Liver (tissue), 9 donors: ENCODE measurements around the gene RP9. TPM values are rescaled to one million over a fixed set of nuclear protein-coding genes. Genes with fewer than 3 reads are reported as not detected.

Source experiments
- DNase-seq: peaks from one replicate; pipeline ENCODE4 v3.0.0-alpha.2; 2017; ENCODE audit warnings: low spot score
- H3K27ac ChIP-seq, 2 donors: one replicate each; pipeline ENCODE4 v1.7.0; 2013; ENCODE audit warnings: inconsistent platforms in 2 of 2, low read length in 2 of 2, control low read depth in 1 of 2, low read depth in 1 of 2, mild to moderate bottlenecking in 1 of 2
- H3K27me3 ChIP-seq, 4 donors: one replicate each; pipeline versions ENCODE4 v1.6.1 to v1.7.0; 2013; ENCODE audit warnings: low read length in 3 of 4, inconsistent platforms in 1 of 4, mild to moderate bottlenecking in 1 of 4, moderate library complexity in 1 of 4; ENCODE audit not compliant: control insufficient read depth in 4 of 4, insufficient read depth in 4 of 4
- H3K36me3 ChIP-seq, 4 donors: one replicate each; pipeline versions ENCODE4 v1.6.1 to v1.7.0; 2013; ENCODE audit warnings: low read length in 3 of 4, mild to moderate bottlenecking in 3 of 4, low read depth in 1 of 4, moderate library complexity in 1 of 4; ENCODE audit not compliant: control insufficient read depth in 4 of 4, insufficient read depth in 3 of 4
- H3K4me1 ChIP-seq, 4 donors: one replicate each; pipeline versions ENCODE4 v1.6.1 to v1.7.0; 2013; ENCODE audit warnings: low read length in 3 of 4, mild to moderate bottlenecking in 3 of 4, moderate library complexity in 1 of 4; ENCODE audit not compliant: control insufficient read depth in 4 of 4, insufficient read depth in 4 of 4
- H3K4me3 ChIP-seq, 3 donors: one replicate each; pipeline versions ENCODE4 v1.6.1 to v1.7.0; 2013; ENCODE audit warnings: low read length in 3 of 3, control low read depth in 1 of 3, low read depth in 1 of 3, mild to moderate bottlenecking in 1 of 3
- H3K9ac ChIP-seq, 2 donors: one replicate each; pipeline ENCODE4 v1.7.0; 2013; ENCODE audit warnings: low read length in 2 of 2, mild to moderate bottlenecking in 2 of 2, moderate library complexity in 2 of 2, control low read depth in 1 of 2, low read depth in 1 of 2
- H3K9me3 ChIP-seq, 4 donors: one replicate each; pipeline versions ENCODE4 v1.6.1 to v1.7.0; 2013; ENCODE audit warnings: low read length in 3 of 4; ENCODE audit not compliant: control insufficient read depth in 4 of 4
- ATF3 ChIP-seq: IDR thresholded peaks from 2 replicates; pipeline ENCODE4 v1.6.1; 2016; ENCODE audit warnings: antibody characterized with exemption
- FOXA1 ChIP-seq: IDR thresholded peaks from 2 replicates; pipeline ENCODE4 v1.6.1; 2016; ENCODE audit warnings: antibody characterized with exemption
- GABPA ChIP-seq, 2 donors: IDR thresholded peaks in 1 of 2; conservative IDR thresholded peaks in 1 of 2; 2 replicates each; pipeline ENCODE4 v1.6.1; 2016; ENCODE audit warnings: antibody characterized with exemption in 2 of 2, mild to moderate bottlenecking in 1 of 2, moderate library complexity in 1 of 2
- HNF4G ChIP-seq: IDR thresholded peaks from 2 replicates; pipeline ENCODE4 v1.6.1; 2016; ENCODE audit warnings: antibody characterized with exemption
- JUND ChIP-seq, 2 donors: IDR thresholded peaks; 2 replicates each; pipeline ENCODE4 v1.6.1; 2016; ENCODE audit warnings: antibody characterized with exemption in 2 of 2
- MAX ChIP-seq: IDR thresholded peaks from 2 replicates; pipeline ENCODE4 v1.6.1; 2016; ENCODE audit warnings: antibody characterized with exemption
- RAD21 ChIP-seq, 2 donors: IDR thresholded peaks; 2 replicates each; pipeline ENCODE4 v1.6.1; 2016; ENCODE audit warnings: antibody characterized with exemption in 2 of 2, mild to moderate bottlenecking in 2 of 2
- REST ChIP-seq: IDR thresholded peaks from 2 replicates; pipeline ENCODE4 v1.6.1; 2016; ENCODE audit warnings: antibody characterized with exemption, mild to moderate bottlenecking
- SP1 ChIP-seq: IDR thresholded peaks from 2 replicates; pipeline ENCODE4 v1.6.1; 2018; ENCODE audit warnings: antibody characterized with exemption, mild to moderate bottlenecking
- TAF1 ChIP-seq: conservative IDR thresholded peaks from 2 replicates; pipeline ENCODE4 v1.6.1; 2016; ENCODE audit warnings: antibody characterized with exemption, mild to moderate bottlenecking
- YY1 ChIP-seq: IDR thresholded peaks from 2 replicates; pipeline ENCODE4 v1.6.1; 2016; ENCODE audit warnings: antibody characterized with exemption, mild to moderate bottlenecking
- ZBTB33 ChIP-seq: IDR thresholded peaks from 2 replicates; pipeline ENCODE4 v1.6.1; 2016; ENCODE audit warnings: antibody characterized with exemption
- WGBS: extraction: QIAGEN DNeasy Blood & Tissue Kit; methylation state at CpG from one replicate; pipeline ENCODE4 v1.1.7; 2013; 5-methylcytosine and 5-hydroxymethylcytosine counted together
- polyA plus RNA-seq, 2 donors: library from polyadenylated mRNA; stranded (reverse) in 1 of 2; unstranded in 1 of 2; fragments of 200-250 nt in 1 of 2; fragments of >200 nt in 1 of 2; fragmentation: Nextera tagmentation in 1 of 2; extraction: Ambion mirVana in 1 of 2; gene quantifications; one replicate each; pipeline versions ENCODE4 v1.2.1 to v1.2.3, GENCODE V29; 2013 to 2015
- total RNA-seq, 2 donors: library from RNA; depleted of rRNA; stranded (reverse); fragments of >200 nt; gene quantifications; one replicate each; pipeline ENCODE4 v1.2.3, GENCODE V29; 2014
- TF ChIP-seq, protein P1 (sequence below): fragments of 150-350 bp; IDR thresholded peaks from 2 replicates; pipeline ENCODE4 v1.5.1; 2017; ENCODE audit warnings: improper control_type of control experiment, low read depth, low read length; ENCODE audit not compliant: missing input control
- donor health status: healthy.
- donor health status: healthy.
- donor health status: healthy.
- donor health status: healthy.
- donor health status: healthy.

Gene RP9
- total and polyA plus RNA-seq, 4 donors: 3.3 to 7.7 (median 4.4) TPM

- 72% methylated on average over 3 of the region's 3 CpGs for WGBS
These were observed 2.4 kb upstream of the RP9 start for GRCh38 chr7:33111614-33112013.

DNA sequence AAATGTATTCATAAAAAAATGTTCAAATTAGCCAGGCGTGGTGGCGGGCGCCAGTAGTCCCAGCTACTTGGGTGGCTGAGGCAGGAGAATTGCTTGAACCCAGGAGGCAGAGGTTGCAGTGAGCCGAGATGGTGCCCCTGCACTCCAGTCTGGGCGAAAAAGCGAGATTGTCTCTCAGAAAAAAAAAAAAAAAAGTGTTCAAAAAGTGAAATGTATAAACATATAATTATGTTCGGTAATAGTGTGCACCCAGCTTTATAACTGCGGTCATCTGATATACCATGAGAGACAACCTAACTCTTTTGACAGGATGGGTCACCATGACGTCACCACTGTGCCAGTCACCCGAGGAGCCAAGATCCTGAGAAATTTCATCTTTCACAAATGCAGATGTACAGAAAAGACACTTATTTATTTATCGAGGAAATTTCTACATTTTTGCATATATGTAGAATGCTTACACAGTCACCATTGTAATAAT is 594 bp upstream of the RP9 start:
- no peak for DNase-seq
- WGBS: 34% methylated on average over 11 of the region's 11 CpGs
- Histone ChIP-seq H3K9me3 (no peaks in the 10 kb centered on the region), H3K9ac (no peak overlapping the region), H3K27me3 (no peaks in the 10 kb centered on the region), H3K4me3 (peak overlapping the region in 2 of 3 donors; percentile 62 to 99), H3K36me3 (no peaks in the 10 kb centered on the region), H3K27ac (no peak overlapping the region), H3K4me1 (peaks cover 6 to 24% (median 18%) of the 10 kb centered on the region in 4 donors)
- TF ChIP-seq SP1 (no peak), GABPA (IDR thresholded peaks at IDR 0.05 in 1 of 2, conservative IDR thresholded peaks at IDR 0.05 in 1 of 2) (no peak), FOXA1 (no peak), MAX (no peak), ZBTB33 (no peak), TAF1 (no peak), YY1 (no peak), ATF3 (no peak)

More at GRCh38 chr7:33111614-33112013, 2.4 kb upstream of the RP9 start:
- Histone ChIP-seq H3K9ac (no peak overlapping the region), H3K9me3 (no peaks in the 10 kb centered on the region), H3K4me3 (no peak overlapping the region), H3K4me1 (peaks cover 6 to 20% (median 15%) of the 10 kb centered on the region in 4 donors), H3K27ac (no peak overlapping the region), H3K36me3 (no peaks in the 10 kb centered on the region), H3K27me3 (no peaks in the 10 kb centered on the region)
- no peak for TF ChIP-seq GABPA (IDR thresholded peaks at IDR 0.05 in 1 of 2, conservative IDR thresholded peaks at IDR 0.05 in 1 of 2)
- TF ChIP-seq ATF3: no peak
- no peak for TF ChIP-seq REST
- TF ChIP-seq HNF4G: no peak
- TF ChIP-seq RAD21 (IDR thresholded peaks at IDR 0.05): no peak
- no peak for TF ChIP-seq JUND (IDR thresholded peaks at IDR 0.05)
- TF ChIP-seq SP1: no peak
- TF ChIP-seq, protein P1, sequence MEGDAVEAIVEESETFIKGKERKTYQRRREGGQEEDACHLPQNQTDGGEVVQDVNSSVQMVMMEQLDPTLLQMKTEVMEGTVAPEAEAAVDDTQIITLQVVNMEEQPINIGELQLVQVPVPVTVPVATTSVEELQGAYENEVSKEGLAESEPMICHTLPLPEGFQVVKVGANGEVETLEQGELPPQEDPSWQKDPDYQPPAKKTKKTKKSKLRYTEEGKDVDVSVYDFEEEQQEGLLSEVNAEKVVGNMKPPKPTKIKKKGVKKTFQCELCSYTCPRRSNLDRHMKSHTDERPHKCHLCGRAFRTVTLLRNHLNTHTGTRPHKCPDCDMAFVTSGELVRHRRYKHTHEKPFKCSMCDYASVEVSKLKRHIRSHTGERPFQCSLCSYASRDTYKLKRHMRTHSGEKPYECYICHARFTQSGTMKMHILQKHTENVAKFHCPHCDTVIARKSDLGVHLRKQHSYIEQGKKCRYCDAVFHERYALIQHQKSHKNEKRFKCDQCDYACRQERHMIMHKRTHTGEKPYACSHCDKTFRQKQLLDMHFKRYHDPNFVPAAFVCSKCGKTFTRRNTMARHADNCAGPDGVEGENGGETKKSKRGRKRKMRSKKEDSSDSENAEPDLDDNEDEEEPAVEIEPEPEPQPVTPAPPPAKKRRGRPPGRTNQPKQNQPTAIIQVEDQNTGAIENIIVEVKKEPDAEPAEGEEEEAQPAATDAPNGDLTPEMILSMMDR: no peak
- no peak for TF ChIP-seq MAX
- no peak for TF ChIP-seq FOXA1
- no peak for DNase-seq
